GM18520 (cell line): Measurements from ENCODE around the gene RAB6B.

Source experiments
- ATAC-seq: cut with Tn5 transposase; IDR thresholded peaks from one replicate; pipeline ENCODE4 v1.9.1; 2021; ENCODE audit not compliant: unreplicated experiment

The RAB6B gene

GRCh38 chr3:133838296-133838789, 57.3 kb downstream of the RAB6B start:
- no peak for ATAC-seq

- no peak for ATAC-seq
Observed at GRCh38 chr3:133837487-133838295, 58.0 kb downstream of the RAB6B start.

GRCh38 chr3:133836497-133837158, 59.1 kb downstream of the RAB6B start:
- no peak for ATAC-seq

DNA sequence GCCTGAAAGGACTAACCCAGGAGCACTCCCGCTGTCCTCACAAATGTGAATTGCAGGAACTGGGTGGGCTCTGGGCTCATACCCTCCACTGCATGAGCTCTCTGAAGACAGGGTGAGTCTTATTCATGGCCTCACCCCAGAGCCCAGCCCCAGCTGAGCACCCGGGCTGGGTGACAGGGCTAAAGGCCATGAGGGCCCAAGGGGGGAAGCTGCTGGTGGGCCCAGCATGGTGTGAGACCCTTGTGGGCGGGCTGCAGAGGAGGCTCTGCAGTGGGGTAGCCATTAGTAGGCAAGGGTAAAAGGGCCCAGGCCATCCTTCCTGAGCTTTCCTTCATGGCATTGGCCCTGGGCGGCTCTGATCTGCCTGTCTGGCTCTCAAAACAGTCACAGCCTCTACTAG, 59.7 kb downstream of the RAB6B start:
- no peak for ATAC-seq

GRCh38 chr3:133835418-133835743, 60.3 kb downstream of the RAB6B start:
- no peak for ATAC-seq

DNA sequence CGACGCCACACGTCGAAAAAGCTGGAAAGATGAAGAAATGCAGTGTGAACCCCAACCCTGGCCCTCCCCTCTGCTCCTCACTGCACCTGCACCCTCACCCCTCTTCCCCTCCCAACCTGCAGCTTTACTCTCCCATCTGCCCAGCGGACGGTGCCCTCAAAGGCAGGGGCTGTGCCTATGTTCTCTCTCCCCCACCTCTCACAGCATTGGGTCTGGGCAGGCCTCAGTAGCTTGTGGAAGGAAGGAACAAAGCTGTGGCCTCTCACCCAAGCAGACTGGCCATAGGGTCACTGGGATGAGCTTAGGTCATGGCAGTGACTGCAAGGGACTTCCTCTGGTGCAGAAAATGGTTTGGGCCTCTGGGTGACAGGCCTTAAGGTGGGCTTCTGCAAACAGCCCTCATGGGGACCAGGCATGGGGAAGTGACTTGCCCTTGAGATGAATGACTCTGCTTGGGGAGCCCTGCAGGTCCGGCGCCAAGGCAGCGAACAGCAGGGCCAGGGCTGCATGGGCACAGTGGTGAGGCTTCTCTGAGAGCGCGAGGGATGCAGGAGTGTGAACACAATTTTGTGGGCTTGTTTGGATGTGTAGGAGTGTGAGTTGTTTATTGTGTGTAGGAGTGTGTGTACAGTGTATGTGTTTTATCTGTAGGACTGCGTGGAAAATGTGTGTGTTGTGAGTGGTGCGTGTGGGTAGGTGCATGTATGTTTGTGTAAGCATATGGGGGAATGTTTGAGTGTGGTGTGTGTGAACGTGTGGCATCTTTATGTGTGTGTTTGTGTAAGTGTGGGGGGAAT, 60.9 kb downstream of the RAB6B start:
- ATAC-seq: no peak

- no peak for ATAC-seq
Observed at GRCh38 chr3:133833880-133834620, 61.6 kb downstream of the RAB6B start.

DNA sequence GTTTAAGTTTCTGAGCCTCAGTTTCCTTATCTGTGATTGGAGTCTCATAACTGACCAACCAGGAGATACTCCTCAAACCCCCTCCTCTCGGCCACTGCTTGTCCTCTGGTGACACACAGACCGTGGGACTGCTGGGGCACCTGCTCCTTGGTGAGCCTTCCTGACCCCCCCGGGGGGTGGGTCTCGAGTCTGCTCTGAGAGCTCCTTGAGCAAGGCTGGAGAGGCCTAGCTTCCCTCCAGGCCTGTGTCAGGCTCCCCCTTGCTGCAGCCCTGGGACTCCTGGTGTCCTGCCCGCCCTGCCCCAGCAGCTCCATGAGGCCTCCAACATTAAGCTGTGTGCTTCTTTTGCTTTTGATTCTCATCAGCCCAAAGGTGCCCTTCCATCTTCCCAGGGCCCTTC, 62.4 kb downstream of the RAB6B start:
- no peak for ATAC-seq

DNA sequence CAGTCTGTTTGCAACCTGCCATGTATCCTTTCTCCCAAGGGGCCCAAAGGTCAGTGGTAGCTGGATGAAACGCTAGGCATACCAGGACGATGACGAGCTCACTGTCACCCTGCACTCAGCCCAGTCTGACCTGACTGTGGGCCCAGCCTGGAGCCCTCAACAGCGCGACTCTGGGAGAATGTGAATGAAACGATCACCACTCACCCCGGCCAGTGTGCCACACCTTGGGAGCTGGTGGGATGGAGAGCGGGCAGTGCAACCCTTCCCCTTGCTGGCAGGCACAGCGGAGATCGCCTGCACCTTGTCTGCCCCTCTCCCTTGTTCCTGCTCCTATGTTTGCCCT, 62.9 kb downstream of the RAB6B start:
- ATAC-seq: no peak

- no peak for ATAC-seq
Observed at GRCh38 chr3:133831966-133832801, 63.5 kb downstream of the RAB6B start.

GRCh38 chr3:133830071-133830470, 65.6 kb downstream of the RAB6B start:
- ATAC-seq: no peak

- no peak for ATAC-seq
Observed at GRCh38 chr3:133829310-133829707, 66.4 kb downstream of the RAB6B start.

DNA sequence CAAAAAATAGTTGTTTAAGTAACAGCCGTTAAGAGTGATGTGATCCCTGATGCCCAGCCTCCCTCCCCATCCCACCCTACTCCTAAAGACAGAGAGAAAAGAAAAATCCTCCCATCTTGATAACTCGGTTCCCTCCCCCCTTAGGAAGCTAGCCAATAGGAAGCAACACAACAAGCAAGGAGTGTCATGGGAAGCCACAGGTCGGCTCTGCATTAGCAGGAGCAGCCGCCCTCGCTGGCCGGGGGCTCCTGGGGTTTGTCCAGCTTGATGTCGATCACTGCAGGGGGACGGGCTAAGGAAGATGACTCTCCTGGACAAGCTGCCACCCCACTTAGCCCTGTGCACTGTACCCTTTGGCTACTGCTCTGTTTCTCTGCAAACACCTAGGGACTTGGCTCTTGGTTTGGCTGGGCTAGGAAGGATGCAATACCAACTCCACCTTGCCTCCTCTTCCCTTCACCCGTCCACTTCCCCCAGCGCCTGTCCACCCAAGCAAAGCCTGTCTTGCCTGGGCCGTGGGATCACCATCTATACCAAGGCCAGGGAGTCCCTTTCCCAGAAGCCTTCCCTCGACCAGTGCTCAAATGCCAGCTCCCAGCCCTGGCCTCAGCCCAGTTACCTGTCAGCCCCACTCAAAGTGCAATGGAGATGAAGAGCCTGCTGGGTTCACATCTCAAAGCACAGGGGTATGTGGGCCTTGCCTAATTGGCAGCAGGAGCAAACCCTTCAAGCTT, 66.9 kb downstream of the RAB6B start:
- ATAC-seq: no peak

DNA sequence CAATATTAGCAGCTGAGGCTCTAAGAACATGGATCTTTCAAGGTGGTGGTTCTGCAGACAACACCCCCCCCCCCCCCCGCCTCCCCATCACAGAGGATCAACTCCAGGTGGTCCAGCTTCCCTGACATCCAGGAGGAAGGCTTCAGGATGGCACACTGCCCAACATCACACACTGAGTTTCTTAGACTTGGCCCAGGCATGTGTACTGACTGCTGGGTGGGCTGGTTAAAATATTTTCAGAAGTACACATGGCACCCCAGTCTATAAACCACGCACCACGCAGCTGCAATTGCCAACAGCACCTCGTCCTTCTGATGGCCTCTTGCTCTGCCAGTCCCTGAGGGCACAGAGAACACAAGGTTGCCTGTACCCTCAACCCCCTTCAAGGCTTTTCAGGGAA, 68.0 kb downstream of the RAB6B start:
- no peak for ATAC-seq

GRCh38 chr3:133827136-133827535, 68.5 kb downstream of the RAB6B start:
- no peak for ATAC-seq

DNA sequence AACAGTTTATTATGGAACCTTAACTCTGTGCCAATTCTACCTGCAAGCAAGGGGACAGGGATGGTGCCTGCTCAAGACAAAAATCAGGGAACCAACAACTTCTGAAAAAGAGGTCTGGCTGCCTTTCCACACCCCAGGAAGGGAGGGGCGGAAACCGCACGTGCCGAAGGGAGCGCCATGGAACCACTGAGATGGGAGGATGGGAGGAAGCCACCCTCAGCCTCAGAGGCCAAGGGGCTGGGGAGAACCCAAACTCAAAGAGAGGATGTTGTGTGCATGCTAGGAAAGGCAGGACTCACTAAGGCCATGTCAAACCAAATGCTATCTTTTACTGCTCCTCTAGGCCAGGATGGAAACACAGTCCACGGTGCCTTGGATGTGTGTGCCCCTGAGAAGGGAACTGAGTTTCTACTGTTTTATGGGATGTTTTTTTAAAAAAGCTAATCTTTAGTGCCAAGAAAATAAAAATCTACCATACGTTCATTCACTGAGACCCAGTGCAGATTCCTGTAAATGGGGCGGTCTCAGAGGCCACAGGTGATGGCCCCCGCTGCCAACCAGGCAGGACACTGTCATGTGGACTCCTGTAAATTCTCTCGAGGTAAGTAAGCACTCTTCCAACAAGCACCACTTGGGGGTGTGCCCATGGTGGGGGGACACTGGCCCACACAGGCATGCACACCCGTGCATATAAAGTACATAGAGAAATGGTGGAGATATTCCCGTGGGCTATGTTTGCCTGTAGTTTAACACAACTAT, 69.5 kb downstream of the RAB6B start:
- no peak for ATAC-seq

GRCh38 chr3:133824961-133825485, 70.7 kb downstream of the RAB6B start:
- ATAC-seq: no peak

DNA sequence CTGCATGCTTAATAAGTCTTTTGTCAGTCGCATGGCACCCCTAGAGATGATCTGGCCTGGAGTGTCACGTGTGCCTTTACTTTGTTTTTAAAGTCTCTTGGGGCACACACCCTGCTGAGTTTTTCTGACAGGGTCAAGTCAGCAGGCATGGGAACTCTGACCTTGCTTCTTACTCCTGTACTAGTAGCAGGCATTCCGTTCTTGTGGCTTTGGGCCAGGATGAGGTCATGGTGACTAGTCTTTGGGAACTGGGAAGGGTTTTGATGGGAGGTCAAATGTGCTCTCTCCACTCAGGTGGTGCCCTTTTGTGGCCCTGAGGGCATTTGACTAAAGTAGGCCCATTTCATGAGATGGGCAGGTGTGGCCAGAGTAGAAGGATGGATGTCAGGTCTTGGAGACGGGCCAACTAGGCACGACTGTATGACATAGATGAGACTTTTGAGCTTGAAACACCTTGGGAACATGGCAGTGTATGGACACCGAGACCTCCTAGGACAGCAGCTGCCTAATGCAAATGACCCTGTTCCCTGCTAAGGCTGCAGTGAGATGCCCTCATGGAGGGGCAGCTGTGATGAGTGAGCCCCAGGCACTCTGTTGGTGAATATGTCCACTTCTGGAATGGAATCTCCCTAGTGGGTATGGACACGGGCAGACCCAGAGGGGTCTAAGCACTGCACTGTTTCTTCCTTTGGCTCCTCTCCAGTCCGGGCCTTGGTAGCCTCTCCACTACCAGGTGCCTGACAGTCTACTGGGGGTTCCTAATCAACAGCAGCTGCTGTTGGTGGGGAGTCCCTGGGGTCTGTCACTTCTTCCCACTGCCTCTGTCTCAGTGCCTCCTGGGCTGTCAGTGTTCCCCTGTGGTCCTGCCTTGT, 73.7 kb downstream of the RAB6B start:
- ATAC-seq: no peak
